GM21529 (cell line): Measurements from ENCODE around the gene IMMP2L.
"Not testable (repeated sequence)": the region's sequence is repeated elsewhere in the genome, so short reads cannot be mapped to it uniquely, and the experiment has no call there.

Experiments used
- ATAC-seq: cut with Tn5 transposase; IDR thresholded peaks from one replicate; pipeline ENCODE4 v1.9.1; 2021; ENCODE audit not compliant: unreplicated experiment

Gene IMMP2L

GRCh38 chr7:111470998-111471397 lies 91.3 kb downstream of the IMMP2L start:
- no peak for ATAC-seq

- ATAC-seq: not testable (repeated sequence)
Observed at GRCh38 chr7:111469894-111470293, 92.4 kb downstream of the IMMP2L start.

- not testable (repeated sequence) for ATAC-seq
Observed at GRCh38 chr7:111465774-111466173, 96.5 kb downstream of the IMMP2L start.

DNA sequence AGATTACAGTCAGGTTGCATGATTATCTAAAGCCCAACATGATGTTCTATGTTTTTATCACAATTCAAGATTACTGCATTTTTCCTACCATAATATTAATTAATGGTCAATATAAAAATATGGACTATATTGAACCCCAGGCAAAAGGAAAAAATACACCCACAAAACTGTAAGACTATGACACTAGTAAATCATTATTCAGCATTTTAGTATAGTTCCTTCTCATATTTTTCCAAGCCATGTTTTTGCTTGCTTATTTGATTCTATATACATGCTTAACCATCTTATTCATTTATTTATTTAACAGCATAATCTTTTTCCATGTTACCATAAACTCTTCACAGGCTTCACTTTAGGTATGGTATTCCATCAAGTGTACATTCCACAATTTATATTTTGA lies 101.6 kb downstream of the IMMP2L start:
- ATAC-seq: no peak

GRCh38 chr7:111459757-111460280 lies 102.5 kb downstream of the IMMP2L start:
- no peak for ATAC-seq

GRCh38 chr7:111459065-111459756 lies 103.1 kb downstream of the IMMP2L start:
- ATAC-seq: no peak

DNA sequence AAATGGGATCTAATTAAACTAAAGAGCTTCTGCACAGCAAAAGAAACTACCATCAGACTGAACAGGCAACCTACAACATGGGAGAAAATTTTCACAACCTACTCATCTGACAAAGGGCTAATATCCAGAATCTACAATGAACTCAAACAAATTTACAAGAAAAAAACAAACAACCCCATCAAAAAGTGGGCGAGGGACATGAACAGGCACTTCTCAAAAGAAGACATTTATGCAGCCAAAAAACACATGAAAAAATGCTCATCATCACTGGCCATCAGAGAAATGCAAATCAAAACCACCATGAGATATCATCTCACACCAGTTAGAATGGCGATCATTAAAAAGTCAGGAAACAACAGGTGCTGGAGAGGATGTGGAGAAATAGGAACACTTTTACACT lies 111.6 kb downstream of the IMMP2L start:
- not testable (repeated sequence) for ATAC-seq

DNA sequence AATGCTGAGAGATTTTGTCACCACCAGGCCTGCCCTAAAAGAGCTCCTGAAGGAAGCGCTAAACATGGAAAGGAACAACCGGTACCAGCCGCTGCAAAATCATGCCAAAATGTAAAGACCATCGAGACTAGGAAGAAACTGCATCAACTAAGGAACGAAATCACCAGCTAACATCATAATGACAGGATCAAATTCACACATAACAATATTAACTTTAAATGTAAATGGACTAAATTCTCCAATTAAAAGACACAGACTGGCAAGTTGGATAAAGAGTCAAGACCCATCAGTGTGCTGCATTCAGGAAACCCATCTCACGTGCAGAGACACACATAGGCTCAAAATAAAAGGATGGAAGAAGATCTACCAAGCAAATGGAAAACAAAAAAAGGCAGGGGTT lies 114.8 kb downstream of the IMMP2L start:
- not testable (repeated sequence) for ATAC-seq

- no peak for ATAC-seq
Observed at GRCh38 chr7:111439977-111440376, 122.3 kb downstream of the IMMP2L start.

DNA sequence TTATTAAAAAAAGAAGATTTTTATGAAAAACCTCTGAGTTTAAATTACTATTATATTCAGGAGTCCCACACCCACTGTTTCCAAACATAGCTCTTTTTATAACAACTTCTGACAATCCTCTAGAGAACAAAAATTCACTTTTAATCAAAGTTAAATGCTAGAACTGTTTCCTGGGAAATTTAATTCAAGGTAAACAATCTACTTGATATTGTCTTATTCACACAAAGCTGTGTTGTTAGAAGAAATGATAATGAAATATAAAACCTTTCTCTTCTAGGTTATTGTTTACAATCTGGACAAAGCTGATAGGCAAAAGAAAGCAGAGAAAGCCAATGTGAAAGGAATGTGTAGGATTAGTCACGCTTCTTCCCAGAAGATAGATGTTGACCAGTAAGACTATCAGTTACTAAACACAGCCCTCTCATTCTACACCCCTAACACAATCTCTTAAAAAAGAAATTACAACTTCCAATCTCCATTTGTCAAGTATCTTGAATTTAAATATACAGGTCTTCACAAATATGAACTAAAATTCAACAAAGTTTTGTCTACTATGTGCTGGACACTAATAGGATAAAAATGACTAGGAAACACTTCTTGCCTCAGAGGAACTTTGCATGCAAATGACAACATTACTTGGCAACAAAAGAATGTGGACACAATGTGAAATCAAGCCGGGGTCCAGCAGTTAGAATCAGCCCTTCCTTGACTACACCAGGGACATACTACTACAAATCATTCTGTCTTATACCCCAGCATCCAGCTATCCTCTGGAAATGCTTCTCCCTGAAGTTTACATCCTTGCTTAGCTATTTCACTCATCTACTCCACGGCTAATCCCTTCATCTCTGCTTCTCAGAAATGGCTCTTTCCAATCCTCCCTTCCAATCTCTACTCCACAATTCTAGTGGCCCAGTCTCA lies 123.7 kb downstream of the IMMP2L start:
- ATAC-seq: no peak

GRCh38 chr7:111437736-111438135 lies 124.6 kb downstream of the IMMP2L start:
- ATAC-seq: no peak

DNA sequence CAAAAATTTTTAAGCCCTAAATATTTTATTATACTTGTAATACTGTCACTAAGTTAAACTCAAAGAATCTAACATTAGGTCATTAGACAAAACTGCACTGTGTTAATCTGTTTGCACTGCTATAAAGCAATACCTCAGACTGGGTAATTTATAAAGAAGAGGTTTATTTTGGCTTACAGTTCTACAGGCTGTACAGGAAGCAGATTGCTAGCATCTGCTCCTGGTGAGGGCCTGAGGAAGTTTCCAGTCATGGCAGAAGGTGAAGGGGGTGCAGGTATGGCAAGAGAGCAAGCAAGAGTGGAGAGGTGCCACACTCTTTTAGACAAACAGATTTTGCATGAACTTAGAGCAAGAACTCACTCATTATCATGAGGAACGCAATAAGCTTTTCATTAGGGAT lies 125.7 kb downstream of the IMMP2L start:
- ATAC-seq: no peak

GRCh38 chr7:111433426-111433825 lies 128.9 kb downstream of the IMMP2L start:
- ATAC-seq: no peak

DNA sequence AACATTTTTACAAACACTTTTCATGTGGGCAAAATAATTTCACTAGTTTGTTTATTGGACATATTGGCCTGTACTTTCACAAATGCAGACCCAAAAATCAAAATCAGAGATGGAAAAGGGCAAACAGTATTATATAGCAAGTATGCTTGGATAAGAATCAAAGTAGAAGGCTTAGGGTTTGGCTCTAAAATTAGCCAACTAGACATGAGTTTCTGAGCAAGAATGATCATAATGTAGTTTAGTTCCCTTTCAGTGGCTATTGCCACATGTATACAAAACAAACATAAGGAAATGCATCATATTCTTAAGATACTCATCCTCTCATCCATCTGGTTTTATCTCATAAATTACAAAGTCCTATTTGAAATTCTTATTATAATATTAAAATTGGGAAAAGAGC lies 132.5 kb downstream of the IMMP2L start:
- no peak for ATAC-seq

DNA sequence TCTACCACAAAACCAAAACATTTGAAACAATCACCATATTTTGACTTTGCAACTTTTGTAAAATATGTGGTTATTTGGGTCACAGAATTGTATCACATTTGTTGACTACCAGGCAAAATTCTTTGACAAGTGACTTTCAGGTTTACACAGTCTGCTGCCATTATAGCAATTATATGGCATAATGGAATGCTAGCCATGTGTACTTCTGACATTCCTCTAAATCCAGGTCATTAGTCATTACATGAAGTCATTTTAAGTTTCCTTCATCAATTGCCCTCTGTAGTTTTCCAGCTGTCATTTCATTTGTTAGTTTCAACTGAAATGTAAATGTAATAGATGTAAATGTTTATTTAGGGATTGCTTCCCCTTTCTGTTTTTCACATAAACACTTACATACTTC lies 137.5 kb downstream of the IMMP2L start:
- no peak for ATAC-seq

GRCh38 chr7:111414374-111414773 lies 147.9 kb downstream of the IMMP2L start:
- ATAC-seq: no peak

- ATAC-seq: no peak
Observed at GRCh38 chr7:111413739-111414138, 148.6 kb downstream of the IMMP2L start.

- ATAC-seq: no peak
Observed at GRCh38 chr7:111410899-111411298, 151.4 kb downstream of the IMMP2L start.

- no peak for ATAC-seq
Observed at GRCh38 chr7:111409714-111410422, 152.4 kb downstream of the IMMP2L start.

GRCh38 chr7:111408724-111409123 lies 153.6 kb downstream of the IMMP2L start:
- no peak for ATAC-seq

DNA sequence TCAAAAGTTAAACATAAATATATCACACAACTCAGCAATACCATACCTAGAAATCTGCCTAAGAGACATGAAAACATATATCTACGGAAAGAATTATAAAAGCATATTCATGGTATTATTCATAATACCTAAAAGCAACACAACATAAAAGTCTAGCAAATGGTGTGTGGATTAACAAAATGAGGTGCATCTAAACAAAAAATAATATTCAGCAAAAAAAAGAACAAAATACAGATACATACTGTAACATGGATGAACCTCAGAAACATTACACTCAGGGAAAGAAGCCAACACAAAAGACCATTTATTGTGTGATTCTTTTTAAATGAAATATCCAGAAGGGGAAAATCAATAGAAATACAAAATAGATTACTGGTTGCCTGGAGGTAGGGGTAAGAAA lies 155.0 kb downstream of the IMMP2L start:
- no peak for ATAC-seq
